Measurements from ENCODE around the gene SDK1.
"Not testable (repeated sequence)": the region's sequence is repeated elsewhere in the genome, so short reads cannot be mapped to it uniquely, and the experiment has no call there.

SDK1 gene

GRCh38 chr7:3582145-3582544, 281.1 kb downstream of the SDK1 start:
- DNase-seq (ENCODE audit: low spot score), result not testable (repeated sequence)

- DNase-seq (ENCODE audit: low spot score), result no peak
Observed at GRCh38 chr7:3585826-3586225, 284.8 kb downstream of the SDK1 start.

GRCh38 chr7:3588341-3588740, 287.3 kb downstream of the SDK1 start:
- no peak for DNase-seq (ENCODE audit: low spot score)

- no peak for DNase-seq (ENCODE audit: low spot score)
Observed at GRCh38 chr7:3589752-3590151, 288.7 kb downstream of the SDK1 start.

GRCh38 chr7:3591219-3591618, 290.2 kb downstream of the SDK1 start:
- DNase-seq (ENCODE audit: low spot score), result no peak

- DNase-seq (ENCODE audit: low spot score), result no peak
Observed at GRCh38 chr7:3591944-3592343, 290.9 kb downstream of the SDK1 start.

- DNase-seq (ENCODE audit: low spot score), result no peak
Observed at GRCh38 chr7:3592401-3593134, 291.5 kb downstream of the SDK1 start.

GRCh38 chr7:3594901-3595300, 293.8 kb downstream of the SDK1 start:
- DNase-seq (ENCODE audit: low spot score), result no peak

GRCh38 chr7:3598854-3599253, 297.8 kb downstream of the SDK1 start:
- no peak for DNase-seq (ENCODE audit: low spot score)

- no peak for DNase-seq (ENCODE audit: low spot score)
Observed at GRCh38 chr7:3605222-3605621, 304.2 kb downstream of the SDK1 start.

GRCh38 chr7:3606436-3606835, 305.4 kb downstream of the SDK1 start:
- DNase-seq (ENCODE audit: low spot score), result no peak

- DNase-seq (ENCODE audit: low spot score), result no peak
Observed at GRCh38 chr7:3607847-3608246, 306.8 kb downstream of the SDK1 start.

GRCh38 chr7:3616306-3616705, 315.3 kb downstream of the SDK1 start:
- no peak for DNase-seq (ENCODE audit: low spot score)

GRCh38 chr7:3630081-3630480, 329.0 kb downstream of the SDK1 start:
- no peak for DNase-seq (ENCODE audit: low spot score)

GRCh38 chr7:3634396-3634795, 333.3 kb downstream of the SDK1 start:
- DNase-seq (ENCODE audit: low spot score), result no peak

- DNase-seq (ENCODE audit: low spot score), result no peak
Observed at GRCh38 chr7:3636131-3636860, 335.2 kb downstream of the SDK1 start.

GRCh38 chr7:3639253-3639652, 338.2 kb downstream of the SDK1 start:
- DNase-seq (ENCODE audit: low spot score), result no peak

- DNase-seq (ENCODE audit: low spot score), result no peak
Observed at GRCh38 chr7:3641582-3641981, 340.5 kb downstream of the SDK1 start.

- no peak for DNase-seq (ENCODE audit: low spot score)
Observed at GRCh38 chr7:3643091-3643490, 342.0 kb downstream of the SDK1 start.

GRCh38 chr7:3648276-3648675, 347.2 kb downstream of the SDK1 start:
- DNase-seq (ENCODE audit: low spot score), result no peak

GRCh38 chr7:3649250-3649649, 348.2 kb downstream of the SDK1 start:
- no peak for DNase-seq (ENCODE audit: low spot score)

GRCh38 chr7:3649678-3650440, 348.8 kb downstream of the SDK1 start:
- no peak for DNase-seq (ENCODE audit: low spot score)

GRCh38 chr7:3650844-3651243, 349.8 kb downstream of the SDK1 start:
- DNase-seq (ENCODE audit: low spot score), result no peak

Measured in CD4-positive, alpha-beta T cell treated with Interleukin-15 for 4 hours (primary cell).